GM12872 (cell line): ENCODE measurements around the gene CLCN6.

Source experiments
- CTCF ChIP-seq: IDR thresholded peaks from 3 replicates; pipeline ENCODE4 v1.5.1; 2011; ENCODE audit warnings: low read depth, mild to moderate bottlenecking, low read length, moderate library complexity; ENCODE audit not compliant: insufficient read depth

The CLCN6 gene

GRCh38 chr1:11799896-11800295 lies 6.1 kb upstream of the CLCN6 start:
- no peak for TF ChIP-seq CTCF

DNA sequence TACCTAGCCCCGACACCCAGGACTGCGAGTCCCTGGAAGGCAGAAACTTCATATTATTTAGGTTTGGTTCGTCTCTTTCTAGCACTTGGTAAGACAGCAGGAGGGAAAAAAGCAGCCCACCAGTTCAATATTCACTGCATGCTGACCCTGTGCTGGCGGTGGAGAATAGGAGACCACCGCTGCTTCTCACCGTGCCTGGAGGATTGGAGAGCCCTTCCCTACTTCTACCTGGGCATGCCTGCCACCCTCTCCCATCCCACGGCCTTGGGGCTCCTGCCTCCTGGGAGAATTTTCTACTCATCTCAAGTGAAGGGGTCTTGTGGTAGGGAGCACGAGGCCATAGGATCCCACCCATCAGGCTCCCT lies 5.6 kb upstream of the CLCN6 start:
- TF ChIP-seq CTCF: no peak

DNA sequence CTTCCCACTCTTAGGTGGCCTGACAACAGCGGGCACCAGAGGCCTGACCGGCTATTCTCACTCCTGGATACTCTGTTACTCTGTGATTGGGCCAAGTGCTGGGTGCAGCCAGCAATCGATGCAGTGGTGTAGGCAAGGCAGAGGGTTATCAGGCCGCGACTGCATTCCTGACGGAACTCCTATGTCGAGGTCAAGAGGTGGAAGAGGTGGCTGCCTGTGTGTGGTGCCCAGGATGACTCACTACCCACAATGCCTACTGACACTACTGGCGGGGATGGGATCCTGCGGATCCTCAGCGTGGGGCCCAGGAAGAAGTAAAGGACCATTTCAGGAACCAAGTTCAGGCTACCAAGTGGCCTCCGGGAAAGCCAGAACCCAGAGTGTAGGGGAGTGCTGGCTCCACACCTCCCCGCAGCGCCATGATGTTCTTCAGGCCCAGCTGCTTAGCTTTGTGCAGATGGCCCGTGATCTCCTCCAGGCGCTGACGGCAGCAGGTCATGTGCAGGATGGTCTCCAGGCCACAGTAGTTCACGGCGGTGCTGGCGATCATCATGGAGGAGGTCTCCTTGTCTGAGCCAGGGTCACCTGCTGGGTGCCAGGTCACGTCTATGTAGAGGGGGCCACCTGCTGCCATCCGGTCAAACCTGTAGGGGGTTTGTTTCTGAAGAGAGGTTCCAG lies 5.1 kb upstream of the CLCN6 start:
- no peak for TF ChIP-seq CTCF

DNA sequence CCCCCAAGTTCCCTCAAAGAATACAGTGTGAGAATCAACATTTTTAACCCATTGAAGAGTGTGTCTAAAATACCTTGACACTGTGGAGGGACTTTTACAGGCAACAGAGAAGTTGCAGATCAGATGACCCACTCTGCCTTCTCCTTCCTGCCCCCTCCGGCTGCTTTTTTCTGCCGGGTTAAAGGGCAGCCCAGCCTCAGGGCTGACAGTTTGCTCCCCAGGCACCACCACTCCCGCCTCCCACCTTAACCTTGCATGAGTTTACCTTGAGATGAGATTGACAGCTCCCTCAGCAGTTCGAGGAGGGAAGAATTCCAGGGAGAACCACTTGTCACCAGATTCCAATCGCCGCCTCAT lies 3.4 kb upstream of the CLCN6 start:
- no peak for TF ChIP-seq CTCF

DNA sequence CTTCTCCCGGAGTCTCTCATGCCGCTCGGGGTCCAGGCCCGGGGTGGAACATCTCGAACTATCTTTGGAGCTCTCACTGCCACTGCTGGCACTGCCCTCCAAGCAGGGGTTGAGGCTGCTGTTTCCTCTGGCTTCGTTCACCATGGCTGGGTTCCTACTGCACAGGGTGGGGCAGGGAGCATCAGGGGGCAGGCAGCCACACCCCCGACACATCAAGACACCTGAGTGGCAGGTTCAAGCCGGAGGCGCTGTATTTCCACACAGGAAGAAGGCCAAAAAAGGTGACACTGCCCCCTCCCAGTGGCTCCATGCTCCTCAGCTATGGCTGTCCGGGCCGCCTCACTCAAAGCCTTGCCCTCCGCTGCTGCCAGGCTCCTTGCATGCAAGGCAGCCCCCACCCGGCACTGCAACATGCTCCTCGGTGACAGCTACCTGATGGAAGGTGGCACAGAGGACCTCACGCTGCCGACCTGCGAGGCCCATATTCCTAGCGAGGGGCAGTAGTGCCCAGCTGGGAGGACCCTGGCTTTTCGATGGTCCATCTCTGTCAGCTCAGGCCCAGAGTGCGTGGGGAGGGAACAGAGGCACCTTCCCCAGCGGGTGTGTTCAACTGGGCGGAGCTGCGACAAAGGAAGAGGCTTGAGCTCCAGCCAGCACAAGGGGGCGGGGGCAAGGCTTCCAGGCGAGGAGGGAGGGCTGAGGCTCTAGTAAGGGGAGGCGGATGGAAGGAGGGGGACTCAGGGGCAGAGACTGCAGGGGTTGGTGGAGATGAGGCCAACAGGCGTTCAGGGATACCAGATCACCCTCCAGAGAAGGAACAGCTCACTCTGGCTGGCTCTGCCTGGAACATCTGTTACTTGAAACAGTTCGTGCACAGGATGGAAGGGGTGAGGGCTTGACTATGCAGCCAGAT lies 2.8 kb upstream of the CLCN6 start:
- TF ChIP-seq CTCF: 0 out of 3 replicates have a peak, but pooled peaks have one; percentile 4

DNA sequence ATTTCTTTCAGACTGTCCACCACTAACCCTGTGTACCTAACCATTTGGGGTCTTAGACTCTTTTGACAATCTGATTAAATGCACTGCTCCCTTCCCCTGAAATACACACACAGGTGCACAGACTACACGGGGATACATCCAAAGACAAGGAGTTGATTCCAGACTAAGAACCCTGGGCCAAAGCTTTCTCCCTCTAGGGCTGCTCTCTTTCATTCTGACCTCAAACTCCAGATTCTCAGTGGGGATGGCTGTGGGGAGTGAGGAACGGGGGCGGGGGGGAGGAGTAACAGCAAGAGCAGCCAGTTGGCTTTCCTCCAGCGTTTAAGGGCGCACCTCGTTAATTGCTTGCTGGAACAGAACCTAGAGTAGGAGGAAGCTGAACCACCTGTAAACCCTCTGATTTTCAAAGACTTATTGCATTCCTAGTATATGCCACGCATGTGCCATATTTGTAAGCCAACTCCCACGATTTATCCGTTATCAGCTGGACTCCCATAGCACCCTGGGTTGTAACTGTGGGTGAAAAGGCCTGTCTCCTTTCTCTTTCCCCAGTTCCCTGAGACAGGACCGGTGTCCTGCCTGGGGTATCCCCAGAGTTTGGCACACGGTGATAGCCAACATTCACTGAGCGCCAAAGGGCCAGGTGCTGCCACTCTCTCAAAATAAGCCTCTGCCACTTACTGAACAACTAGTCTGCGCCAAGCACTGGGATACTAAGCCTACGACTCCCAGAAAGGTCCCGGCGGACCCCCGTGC lies 1.1 kb upstream of the CLCN6 start:
- TF ChIP-seq CTCF: no peak

- TF ChIP-seq CTCF: no peak
These were observed 431 bp downstream of the CLCN6 start for GRCh38 chr1:11806307-11806936.
